Fibroblast of skin of left quadriceps (primary cell): ENCODE results near the gene CCND3.
A peak's percentile ranks its signal among the peaks of the same experiment; 100 is the strongest.

Experiments used
- DNase-seq, 2 experiments: peaks; one replicate each; pipeline ENCODE4 v3.0.0-alpha.2; 2013; ENCODE audit warnings: low read depth in 2 of 2

The CCND3 gene

DNA sequence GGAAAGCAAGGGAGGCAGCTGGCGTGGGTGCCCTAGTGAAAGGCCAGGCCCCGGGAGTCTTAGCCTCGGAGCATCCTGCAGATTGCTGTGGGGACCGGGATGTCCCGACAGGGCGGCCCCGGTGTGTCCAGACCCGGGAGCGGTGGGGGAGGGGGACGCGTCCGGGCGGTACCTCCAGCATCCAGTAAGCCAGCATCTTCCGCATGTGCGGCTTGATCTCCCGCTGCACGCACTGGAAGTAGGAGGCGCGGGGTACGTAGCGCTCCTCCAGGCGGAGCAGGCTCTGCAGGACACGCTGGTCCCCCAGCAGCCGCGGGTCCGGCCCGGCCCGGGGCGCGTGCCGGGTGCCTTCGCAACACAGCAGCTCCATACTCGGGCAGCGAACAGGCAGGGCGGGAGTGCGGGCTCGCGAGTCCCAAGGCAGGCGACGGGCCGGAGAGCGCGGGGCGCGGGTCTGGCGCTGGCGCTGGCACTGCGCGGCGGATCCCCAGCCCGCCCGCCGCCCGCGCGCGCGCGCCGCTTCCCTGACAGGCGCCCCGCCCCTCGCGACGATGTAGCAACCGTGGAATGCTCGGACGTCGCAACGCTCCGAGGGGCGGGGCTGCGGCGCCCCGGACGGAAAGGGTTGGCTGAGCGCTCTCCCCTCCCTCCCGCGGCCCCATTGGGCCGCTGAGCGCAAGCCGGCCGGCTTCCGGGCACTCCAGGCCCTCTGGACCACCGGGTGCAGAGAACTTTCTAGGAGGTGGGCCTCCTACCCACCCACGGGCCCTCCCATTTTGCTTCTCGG lies at the start of gene CCND3:
TSS of gene CCND3 (minus strand) at position 529 of the 787 bp plus-strand sequence. CDS start at position 370, 159 bp downstream.
- peak; percentile 76 to 79 for DNase-seq

DNA sequence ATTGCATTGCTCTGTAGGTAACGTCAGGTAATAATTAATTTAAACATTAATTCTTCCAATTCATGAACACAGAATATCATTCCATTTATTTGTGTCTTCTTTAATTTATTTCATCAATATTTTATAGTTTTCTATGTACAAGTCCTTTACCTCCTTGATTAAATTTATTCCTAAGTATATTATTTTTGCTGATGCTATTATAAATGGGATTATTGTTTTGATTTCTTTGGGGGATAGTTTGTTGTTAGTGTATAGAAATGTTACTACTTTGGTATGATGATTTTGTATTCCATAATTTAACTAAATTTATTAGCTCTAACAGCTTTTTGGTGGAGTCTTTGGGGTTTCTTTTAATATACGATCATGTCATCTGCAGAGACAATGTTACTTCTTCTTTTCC lies 44.7 kb upstream of the CCND3 start:
- no peak for DNase-seq

DNA sequence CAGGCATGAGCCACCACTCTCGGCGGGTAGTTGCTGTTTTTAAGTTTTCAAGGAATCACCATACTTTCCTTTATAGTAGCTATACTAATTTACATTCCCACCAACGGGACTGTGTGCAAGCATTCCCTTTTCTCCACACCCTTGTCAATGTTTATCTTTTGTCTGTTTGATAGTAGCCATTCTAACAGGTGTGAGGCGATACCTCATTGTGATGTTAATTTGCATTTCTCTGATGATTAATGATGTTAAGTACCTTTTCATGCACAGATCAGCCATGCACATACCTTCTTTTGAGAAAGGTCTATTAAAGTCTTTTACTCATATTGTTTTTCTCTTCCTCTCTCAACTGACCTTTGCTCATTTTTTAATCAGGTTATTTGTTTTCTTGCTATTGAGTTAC lies 43.0 kb upstream of the CCND3 start:
- no peak for DNase-seq

DNA sequence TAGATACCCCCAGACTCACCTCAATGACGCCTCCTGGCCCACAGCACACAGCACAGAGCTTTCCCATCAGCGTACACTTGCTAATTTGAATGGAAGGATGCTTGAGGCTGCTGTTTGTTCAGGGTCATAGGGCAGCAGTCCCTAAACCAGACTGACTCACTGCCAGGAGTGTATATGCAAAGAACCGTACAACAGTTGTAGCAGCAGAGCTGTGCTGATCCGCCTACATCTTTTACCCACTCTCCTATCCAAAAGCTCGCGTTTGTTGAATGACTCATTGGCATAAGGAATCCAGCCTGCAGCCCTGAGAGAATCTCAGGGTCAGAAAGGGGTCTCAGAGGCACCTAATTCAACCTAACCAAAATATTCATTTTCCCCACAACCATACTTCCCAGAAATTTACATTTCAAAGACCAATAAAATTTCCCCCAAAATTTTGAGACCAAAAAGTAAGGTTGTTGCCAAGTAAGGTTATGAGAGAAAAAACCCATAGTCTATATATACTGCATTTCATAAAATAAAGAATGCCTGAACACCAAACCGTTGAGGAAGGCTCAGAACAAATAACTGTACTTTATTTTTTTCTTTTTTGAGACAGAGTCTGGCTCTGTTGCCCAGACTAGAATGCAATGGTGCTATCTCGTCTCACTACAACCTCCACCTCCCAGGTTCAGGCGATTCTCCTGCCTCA lies 35.3 kb upstream of the CCND3 start:
- DNase-seq: no peak

DNA sequence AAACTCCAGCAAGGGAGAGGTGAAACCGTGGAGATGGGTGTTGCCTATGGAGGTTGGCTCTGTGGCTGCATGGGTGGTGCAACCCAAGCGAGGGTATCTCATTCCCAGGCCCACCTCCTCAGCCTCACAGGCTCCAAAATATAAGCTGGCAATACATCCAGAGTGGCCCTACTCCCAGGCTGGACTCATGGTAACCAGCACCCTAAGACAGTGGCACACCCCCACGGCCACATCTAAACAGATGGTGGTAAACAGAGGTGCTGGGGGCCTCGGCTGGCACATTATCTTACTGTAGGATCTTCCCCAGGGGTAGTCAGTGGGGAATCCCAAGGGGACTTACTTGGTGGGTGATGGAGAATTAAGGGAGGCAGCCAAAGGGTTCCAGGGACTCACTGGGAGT lies 33.7 kb upstream of the CCND3 start:
- DNase-seq: no peak

DNA sequence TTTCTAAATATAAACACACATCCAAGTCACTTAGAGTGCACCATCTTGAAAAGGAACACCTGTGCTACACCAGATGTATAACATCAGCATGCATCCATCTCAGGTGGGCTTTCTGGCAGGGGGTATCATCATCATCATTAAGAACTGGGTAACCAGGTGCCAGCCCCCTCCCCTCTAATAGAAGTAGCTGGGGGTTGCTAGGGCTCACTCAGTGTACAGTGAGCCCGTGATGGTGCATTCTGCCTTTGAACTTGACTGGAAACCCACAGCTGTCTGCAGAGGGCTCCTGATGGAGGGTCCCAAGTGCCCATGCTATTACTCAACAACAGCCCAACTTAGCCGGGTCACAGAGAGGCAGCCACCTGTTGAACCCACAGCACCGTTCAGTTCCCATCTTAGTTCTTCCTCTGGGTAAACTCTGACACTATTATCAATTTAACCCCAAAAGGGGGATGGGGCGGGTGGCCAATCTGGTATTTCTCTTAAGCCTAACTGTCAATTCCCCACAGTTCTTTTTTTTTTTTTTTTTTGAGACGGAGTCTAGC lies 32.7 kb upstream of the CCND3 start:
- DNase-seq: no peak

DNA sequence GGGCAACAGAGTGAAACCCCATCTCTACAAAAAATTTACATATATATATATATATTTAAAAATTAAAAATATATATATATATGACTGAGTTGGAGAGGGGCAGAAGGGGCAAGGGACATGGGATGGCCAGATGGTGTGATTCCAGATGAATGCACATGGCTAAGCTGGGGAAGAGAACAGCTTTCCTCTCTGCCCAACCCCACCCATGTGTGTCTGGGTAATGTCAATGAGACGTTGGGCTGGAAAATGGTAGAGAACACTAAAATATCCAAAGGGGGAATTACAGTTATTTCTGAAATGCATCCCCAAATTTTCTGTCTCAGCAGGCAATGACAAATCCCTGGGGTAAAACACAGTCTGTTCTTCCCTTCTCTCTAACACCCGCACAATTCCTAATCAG lies 31.2 kb upstream of the CCND3 start:
- DNase-seq: no peak

DNA sequence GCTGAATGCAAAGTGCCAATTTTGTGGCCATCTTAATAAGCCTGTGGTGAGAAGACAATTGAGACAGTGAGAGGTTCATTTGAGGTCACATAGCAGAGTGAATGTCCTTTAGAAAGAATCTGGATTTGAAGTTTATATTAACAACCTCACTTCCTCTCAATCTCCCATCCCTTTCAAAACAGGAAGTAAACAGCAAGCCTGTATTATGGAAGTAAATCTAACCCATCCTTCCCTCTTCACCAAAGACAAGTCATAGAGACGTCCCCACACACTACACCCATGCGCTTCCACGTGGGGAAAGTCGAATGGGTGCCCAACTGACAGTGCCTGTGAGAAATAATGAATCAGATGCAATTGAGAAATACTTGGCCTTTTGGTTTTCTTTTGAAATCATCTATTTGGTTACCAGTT lies 28.8 kb upstream of the CCND3 start:
- no peak for DNase-seq

DNA sequence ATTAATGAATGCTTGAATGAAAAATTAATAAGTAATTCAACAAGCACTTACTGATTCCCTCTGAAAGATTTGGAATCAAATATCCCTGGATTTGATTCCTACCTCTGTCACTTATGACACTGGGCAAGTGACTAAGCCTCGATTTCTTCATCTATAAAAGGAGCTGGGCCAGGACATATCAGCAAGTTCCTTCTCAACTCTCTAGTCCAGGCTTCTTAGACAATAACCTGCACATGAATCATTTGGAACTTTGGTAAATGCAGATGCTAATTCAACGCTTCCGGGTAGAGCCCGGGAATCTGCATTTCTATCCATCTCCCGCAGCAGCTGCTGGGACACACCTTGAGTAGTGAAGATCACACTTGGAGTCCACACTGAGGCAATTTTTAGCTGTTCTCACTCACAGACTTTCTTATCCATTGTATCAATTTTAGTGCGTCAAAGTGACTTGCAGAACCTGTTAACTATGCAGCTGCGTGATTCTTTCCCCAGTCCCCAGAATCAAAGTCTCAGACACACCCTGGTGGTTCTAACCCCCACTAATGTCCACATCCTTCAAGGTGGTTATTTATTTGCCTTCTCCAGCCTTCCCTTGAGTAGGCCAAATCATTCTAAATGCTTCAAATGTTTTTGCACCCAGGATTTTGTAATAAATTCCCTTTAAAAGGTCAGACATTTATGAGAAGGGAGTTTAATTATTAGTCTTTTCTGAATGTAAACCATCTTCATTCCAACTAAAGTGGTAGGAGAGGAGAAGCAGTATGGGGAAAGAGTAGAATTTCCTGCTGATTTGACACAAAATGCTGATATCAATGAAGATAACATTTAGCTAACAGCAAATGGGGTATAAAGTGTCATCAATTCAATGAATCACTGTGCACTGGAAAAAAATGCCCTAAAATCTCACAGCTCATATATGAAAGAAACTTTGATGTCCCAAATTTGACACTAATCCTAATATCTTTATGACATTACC lies 26.0 kb upstream of the CCND3 start:
- DNase-seq: no peak

DNA sequence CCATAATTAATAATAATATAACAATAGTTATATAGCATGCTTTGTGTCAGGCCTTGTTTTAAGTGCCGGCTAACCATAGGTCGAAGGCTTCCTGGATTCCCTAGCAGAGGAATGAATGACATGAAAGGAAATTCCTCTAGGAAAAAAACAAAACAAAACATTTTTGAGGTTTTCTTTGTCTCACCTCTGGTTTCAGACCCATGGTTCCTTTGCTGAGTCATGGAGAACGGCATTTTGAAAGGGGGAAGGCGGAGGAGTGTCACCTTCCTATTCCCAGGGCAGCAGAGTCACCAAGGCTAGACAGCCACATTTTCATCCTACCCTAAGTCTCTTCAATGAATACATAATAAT lies 25.3 kb upstream of the CCND3 start:
- DNase-seq: no peak

DNA sequence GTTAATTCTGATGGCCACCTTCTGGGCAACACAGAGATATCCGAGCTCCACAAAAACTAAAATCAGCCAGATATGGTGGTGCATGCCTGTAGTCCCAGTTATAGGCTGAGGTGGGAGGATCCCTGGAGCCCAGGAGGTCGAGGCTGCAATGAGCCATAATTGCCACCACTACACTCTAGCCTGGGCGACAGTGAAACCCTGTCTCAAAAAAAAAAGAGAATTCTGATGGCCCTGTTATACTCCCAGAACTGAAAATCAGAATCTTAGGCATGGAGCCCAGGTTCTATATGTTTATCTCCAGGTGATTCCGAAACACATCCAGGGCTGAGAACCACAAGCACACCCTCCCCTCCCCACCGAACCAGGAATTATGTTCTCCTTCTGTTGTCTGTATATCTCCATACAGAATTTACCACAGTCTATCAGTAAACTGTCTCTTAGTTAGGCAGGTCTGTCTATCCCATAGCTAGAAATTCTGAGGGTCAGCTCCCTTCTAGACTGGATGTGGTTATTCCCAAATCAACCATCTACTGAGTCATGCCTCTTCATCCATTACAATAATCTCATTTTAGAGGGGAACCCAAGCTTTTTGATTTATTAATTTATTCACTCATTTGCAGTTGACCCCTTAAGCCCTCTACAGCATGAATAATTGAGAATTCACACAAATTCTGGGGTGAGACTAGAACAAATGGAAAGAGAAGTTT lies 24.8 kb upstream of the CCND3 start:
- no peak for DNase-seq

DNA sequence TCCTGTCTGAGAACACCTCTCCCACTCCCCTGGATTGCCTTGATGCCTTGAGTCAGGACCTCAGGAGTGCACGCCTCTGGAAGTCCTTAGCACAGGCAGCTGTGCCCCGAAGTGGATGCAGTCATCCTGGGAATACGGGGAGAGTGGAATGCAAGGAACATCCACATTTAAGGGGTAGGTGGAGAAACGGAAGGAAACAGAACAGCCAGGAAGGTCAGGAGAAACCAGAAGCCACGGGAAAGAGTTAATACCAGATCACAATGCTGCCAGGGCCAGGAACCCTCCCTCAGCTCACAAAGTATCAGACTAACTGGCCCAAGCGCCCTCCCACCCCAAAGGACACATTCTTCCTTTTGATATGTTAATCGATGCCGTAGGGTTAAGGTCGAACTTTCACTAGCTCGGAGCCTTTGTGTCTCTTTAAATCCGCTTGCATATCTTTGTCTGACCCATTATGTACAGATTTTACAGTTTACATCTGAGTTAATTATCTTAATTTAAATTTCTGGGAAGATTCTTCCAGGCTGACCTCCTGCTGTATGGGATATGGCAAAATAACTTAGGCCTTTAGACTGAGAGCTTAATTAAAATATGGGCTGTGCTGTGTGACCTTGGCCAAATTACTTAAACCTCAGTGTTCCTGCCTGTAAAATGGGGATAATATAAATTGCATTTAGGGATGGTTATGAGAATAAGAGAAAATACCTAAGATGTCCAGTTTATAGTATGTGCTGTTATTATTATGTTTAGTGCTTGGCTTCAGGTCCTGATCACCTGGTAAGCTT lies 24.0 kb upstream of the CCND3 start:
- no peak for DNase-seq

DNA sequence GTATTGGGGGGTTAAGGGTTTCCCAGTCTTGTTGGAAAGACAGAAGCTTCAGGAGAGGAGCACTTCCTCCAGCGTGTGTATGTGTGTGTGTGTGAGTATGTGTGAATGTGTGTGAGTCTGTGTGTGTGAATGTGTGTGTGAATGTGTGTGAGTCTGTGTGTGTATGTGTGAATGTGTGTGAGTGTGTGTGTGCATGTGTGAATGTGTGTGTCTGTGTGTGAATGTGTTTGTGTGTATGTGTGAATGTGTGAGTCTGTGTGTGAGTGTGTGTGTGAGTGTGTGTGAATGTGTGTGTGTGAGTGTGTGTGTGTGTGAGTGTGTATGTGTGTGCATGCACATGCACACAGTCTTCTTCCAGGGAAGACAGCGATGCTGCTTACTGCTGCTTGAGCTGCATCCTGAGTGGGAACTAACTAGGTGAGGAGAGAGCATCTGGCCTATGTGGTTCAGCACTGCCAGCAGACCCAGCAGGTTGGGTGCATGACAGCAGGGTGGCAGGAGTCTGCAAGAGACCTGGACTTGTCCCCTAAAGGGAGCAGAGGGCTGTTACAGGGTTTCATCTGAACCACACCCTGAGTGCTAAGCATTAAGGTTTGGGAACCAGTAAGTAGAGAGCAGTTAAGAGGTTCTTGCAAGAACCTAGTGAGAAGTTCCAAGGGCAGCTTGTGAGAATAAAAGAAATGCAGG lies 22.7 kb upstream of the CCND3 start:
- DNase-seq: no peak

DNA sequence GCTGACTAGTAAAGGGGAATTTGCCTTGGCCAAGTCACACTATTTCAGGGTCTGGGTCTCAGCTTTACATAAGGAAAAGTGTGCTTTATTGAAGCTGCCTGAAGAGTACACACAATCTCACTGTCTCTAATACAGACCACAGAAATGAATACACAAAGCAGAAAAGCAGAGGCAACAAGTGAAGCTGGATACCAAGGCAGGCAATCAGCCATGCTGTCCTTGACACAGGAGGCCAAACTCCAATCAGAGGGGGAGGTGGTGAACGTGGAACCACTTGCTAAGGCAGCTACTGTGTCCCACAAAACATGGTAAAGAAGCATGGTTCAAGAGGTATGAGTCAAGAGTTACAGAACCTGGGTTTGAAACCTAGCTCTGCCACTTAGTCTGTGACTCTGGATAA lies 21.8 kb upstream of the CCND3 start:
- DNase-seq: no peak

DNA sequence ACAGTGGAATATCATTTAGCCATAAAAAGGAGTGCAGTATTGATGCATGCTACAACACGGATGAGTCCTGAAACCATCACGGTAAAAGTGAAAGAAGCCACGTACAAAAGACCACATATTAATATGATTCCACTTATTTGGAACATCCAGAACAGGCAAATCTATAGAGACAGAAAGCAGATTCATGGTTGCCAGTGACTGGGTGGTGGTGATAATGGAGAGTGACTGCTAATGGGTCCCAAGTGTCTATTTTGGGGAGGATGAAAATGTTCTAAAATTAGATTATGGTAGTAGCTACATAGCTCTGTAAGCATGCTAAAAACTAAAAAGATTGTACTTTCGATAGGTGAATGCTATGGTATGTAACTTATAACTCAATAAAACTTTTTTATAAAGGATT lies 18.4 kb upstream of the CCND3 start:
- DNase-seq: no peak

DNA sequence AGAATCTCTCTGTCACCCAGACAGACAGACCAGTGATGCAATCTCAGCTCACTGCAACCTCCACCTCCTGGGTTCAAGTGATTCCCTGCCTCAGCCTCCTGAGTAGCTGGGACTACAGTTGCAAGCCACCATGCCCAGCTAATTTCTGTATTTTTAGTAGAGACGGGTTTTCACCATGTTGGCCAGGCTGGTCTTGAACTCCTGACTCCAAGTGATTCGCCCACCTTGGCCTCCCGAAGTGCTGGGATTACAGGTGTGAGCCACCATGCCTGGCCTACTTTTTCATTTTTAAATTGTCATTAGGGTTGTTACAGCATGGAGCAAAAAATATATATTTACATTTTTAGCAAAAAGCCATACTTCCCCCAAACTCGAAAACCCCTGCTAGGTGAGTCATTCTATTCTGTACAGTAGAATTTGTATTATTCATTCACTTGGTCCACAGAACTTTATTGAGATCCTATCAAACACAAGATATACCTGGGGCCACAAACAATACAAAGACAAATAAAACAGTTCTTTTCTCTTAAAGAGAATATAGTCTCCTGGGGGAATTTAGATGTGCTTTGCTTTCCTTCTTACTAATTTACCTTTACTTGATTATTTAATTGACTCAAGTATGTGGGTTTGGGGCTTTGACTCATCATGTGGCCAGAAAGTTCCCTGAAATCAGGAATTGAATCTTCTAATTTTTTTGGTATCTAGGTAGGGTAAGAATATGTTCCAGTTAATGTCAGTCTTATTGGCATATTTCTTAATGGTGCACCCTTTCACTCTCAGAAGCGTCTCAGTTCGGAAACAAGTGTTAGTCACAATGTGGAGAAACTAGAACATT lies 16.6 kb upstream of the CCND3 start:
- no peak for DNase-seq

DNA sequence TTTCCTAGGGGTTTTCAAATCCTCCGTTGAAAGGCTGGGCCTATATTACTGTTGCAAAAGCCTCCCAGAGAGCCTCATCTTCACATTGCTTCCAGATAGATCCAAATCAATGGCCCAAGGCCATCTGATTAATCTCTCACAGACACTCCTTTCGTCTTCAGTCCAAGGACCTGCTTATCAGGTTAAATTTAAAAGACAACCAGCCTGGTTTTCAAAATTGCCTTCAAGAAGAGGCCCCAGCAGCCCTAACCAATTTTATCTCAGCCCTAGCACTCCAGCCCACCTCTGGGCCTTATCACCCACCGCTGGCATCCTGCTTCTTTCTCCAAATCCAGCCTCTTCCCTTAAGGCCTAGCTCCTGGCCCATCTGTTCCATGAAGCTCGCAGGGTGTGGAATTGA lies 15.5 kb upstream of the CCND3 start:
- no peak for DNase-seq

DNA sequence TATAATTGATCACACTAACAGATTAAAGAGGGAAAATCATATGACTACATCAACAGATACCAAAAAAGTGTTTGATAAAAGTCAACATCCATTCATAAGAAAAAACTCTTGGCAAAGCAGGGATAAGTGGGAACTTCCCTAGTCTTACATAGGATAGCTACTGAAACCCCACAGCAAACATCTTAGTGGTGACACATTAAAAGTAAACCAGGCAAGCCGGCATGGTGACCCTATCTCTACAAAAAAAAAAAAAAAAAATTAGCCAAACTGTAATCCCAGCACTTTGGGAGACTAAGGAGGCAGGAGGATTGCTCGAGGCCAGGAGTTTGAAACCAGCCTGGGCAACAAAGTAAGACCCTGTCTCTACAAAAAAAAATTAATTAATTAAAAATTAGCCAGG lies 13.8 kb upstream of the CCND3 start:
- DNase-seq: no peak

DNA sequence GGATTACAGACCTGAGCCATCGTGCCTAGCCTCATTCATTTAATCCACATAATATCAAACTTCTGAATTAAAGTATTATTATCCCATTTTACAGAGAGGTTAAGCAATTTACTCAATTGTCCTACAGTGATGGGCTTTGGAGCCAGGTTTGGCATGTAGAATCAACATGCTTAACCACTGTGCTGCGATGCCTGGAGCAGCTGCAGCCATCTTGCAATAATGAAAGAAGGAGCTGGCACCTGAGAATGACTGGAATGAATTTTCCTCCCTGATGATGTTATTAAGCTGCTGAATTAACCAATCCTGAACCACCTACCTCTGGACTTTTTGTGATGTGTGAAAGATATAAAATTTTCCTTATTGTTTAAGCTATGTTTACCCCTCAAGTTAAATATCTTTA lies 13.1 kb upstream of the CCND3 start:
- DNase-seq: no peak
